Measurements from ENCODE around the gene NSF. TPM values are rescaled to one million over a fixed set of nuclear protein-coding genes. Genes with fewer than 3 reads are reported as not detected.
A peak's percentile ranks its signal among the peaks of the same experiment; 100 is the strongest.
"Not testable (repeated sequence)": the region's sequence is repeated elsewhere in the genome, so short reads cannot be mapped to it uniquely, and the experiment has no call there.

Gene NSF
- total RNA-seq, 1 donor from 2014 or later: 13.0 TPM

DNA sequence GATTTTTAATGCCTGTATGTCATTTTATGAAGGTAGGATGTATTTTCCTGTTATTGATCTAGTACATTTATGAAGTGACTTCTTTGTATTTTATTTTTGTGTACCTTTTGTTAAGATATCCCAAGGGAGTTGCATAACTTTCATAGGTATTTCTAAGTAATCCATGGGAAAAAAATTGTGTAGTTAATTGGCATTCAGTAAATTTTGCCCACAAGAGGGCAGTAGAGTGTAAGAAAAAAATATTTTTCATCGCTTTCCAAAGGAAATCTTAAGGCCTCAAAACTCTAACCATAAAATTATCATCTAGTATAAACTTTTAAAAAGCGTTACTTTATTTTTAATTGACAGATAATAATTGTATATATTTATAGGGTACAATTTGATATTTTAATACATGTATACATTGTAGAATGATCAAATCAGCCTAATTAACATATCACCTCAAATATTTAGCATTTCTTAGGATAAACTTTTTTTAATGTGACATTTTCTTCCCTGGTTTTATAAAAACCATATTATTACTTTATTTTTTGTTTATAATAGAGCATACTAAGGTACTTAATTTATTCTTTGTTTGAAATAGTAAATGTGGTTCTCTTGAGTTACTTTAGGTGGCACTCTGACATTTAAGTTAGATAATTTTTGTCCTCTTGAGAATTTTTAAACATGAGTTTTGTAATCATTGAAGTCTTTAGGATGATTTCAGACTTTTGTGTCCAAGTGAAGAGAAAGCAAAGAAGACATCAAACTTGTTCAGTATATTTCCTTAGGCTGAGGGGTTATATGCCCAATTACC lies 51.6 kb downstream of the NSF start:
- H3K4me1 ChIP-seq; H3K27me3 ChIP-seq; H3K27ac ChIP-seq; H3K9me3 ChIP-seq; H3K36me3 ChIP-seq; DNase-seq (ENCODE audit: low spot score in 2 of 2); H3K4me3 ChIP-seq; intact Hi-C loops (cut with DNase I): not testable (repeated sequence)
- TF ChIP-seq, protein P1, sequence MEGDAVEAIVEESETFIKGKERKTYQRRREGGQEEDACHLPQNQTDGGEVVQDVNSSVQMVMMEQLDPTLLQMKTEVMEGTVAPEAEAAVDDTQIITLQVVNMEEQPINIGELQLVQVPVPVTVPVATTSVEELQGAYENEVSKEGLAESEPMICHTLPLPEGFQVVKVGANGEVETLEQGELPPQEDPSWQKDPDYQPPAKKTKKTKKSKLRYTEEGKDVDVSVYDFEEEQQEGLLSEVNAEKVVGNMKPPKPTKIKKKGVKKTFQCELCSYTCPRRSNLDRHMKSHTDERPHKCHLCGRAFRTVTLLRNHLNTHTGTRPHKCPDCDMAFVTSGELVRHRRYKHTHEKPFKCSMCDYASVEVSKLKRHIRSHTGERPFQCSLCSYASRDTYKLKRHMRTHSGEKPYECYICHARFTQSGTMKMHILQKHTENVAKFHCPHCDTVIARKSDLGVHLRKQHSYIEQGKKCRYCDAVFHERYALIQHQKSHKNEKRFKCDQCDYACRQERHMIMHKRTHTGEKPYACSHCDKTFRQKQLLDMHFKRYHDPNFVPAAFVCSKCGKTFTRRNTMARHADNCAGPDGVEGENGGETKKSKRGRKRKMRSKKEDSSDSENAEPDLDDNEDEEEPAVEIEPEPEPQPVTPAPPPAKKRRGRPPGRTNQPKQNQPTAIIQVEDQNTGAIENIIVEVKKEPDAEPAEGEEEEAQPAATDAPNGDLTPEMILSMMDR (IDR thresholded peaks at IDR 0.05): peak in 1 of 3 experiments; percentile 16

- intact Hi-C loops (cut with DNase I); H3K4me1 ChIP-seq; H3K4me3 ChIP-seq; H3K9me3 ChIP-seq; H3K36me3 ChIP-seq; DNase-seq (ENCODE audit: low spot score in 2 of 2); H3K27me3 ChIP-seq; H3K27ac ChIP-seq: not testable (repeated sequence)
Observed at GRCh38 chr17:46647251-46647650, 56.8 kb downstream of the NSF start.

DNA sequence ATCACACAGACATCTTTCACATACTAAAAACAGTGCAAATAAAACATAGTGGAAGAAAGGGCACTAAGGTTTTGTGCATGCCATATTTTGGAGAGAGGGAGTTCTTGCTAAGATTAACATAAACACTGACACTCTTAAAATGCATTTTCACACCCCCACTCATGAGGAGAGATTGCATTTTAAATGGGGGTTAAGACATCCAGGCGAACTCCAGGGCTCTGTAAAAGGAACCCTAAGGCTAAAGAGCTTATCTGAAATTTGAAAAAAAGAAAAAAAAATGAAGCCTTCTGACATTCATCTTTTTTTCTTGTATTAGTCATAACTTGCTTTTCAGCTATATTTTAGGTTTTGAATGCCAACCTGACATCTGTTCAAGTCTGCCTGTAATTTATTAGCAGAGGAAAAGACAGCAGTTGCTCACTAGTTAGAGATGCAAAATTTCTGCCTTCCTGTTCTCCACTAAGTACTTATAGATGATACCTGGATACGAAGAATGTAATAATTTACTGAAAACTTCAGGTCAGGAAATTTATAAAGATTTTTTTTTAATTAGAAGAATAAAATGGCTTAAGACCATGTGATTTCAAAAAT lies 57.3 kb downstream of the NSF start:
- H3K4me1 ChIP-seq; H3K9me3 ChIP-seq; DNase-seq (ENCODE audit: low spot score in 2 of 2); H3K4me3 ChIP-seq; H3K27ac ChIP-seq; H3K27me3 ChIP-seq; intact Hi-C loops (cut with DNase I); H3K36me3 ChIP-seq: not testable (repeated sequence)

DNA sequence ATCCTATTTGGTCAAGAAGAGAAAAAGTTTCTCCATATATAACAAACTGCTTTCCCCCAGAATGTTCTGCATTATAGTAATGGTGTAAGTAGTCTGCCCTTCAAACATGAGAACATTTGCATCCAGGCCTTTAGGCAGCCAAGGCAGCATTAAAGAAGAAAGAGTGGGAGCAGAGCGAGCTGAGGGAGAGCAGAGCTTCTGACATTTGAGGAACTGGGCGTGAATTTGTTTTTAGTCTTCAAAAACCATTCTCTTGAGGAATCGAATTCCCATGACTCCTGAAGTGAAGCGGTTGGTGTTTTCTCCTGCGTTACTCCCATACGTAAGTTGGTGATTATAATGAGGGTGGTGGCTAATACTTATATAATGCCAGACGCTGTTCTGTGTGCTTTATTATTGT lies 58.8 kb downstream of the NSF start:
- H3K9me3 ChIP-seq; H3K4me3 ChIP-seq; H3K27ac ChIP-seq; H3K27me3 ChIP-seq; H3K4me1 ChIP-seq; H3K36me3 ChIP-seq; intact Hi-C loops (cut with DNase I); DNase-seq (ENCODE audit: low spot score in 2 of 2): not testable (repeated sequence)

DNA sequence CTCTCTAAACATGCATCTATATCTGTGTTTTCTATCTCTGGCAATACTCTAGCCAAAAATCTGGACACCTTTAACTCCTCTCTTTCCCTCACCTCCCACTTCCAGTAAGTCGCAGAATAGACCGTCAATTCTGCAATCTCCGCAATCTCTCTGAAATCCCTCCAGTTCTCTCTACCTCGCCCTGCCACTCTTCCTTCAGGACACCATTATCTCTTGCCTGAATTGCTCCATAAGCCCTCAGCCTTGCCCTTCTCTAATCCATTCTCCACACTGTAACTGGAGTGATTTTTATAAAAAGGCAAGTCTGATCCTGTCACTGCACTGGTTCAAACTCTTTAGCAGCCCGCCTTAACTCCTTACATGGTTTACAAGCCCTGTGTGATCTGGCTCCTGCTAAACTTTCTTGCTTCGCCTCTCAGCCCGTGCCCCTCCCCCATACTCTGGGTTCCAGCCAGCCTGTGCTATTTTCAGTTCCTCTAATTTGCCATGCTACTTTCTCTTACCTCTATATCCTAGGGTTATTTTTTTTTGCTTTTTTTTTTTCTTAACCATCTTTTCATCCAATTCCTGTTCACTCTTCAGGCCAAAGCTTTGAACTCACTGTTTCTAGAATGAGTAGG lies 61.7 kb downstream of the NSF start:
- H3K27me3 ChIP-seq; H3K36me3 ChIP-seq; DNase-seq (ENCODE audit: low spot score in 2 of 2); H3K27ac ChIP-seq; H3K9me3 ChIP-seq; H3K4me3 ChIP-seq; H3K4me1 ChIP-seq; intact Hi-C loops (cut with DNase I): not testable (repeated sequence)

DNA sequence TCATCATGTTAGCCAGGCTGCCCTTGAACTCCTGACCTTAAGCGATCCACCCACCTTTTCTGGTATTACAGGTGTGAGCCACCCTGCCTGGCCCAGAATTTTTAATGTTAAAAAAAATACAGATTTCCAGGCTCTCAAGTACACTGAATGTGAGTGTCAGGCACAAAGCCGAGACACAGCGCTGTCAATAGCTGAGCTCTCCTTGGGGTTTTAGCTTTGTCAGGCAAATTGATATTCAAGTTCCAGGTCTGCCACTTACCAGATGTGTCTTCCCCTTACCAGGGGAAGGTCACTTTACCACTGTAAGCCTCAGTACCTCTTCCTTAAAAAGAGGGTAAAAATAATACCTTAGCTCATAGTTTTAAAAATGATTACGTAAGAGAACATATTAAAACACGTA lies 67.8 kb downstream of the NSF start:
- H3K4me1 ChIP-seq; H3K4me3 ChIP-seq; intact Hi-C loops (cut with DNase I): not testable (repeated sequence)

DNA sequence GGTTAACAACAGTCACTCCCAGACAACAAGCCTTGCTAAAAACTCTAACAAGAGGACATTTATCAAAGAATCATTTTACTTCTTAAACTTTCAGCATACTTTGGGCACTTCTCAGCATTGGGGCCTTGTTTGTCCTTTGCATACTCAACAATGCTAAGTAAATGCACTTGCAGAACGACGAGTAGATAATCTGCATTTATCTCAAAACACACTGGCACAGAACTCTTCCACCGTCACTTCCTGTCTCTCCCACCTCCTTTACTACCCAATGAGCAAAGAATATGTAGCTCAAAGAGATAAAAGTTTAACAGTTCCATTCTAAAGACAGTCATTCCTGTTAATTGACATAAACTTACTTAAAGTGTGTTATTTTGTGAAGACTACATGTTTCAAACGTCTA lies 69.2 kb downstream of the NSF start:
- H3K36me3 ChIP-seq; H3K27ac ChIP-seq; H3K27me3 ChIP-seq; H3K9me3 ChIP-seq; DNase-seq (ENCODE audit: low spot score in 2 of 2); H3K4me3 ChIP-seq; H3K4me1 ChIP-seq; intact Hi-C loops (cut with DNase I): not testable (repeated sequence)

More for the DNA sequence above, 67.8 kb downstream of the NSF start:
- DNase-seq (ENCODE audit: low spot score in 2 of 2); H3K36me3 ChIP-seq; H3K9me3 ChIP-seq; H3K27me3 ChIP-seq; H3K27ac ChIP-seq: not testable (repeated sequence)

GRCh38 chr17:46663123-46663522 lies 72.7 kb downstream of the NSF start:
- H3K27me3 ChIP-seq; H3K36me3 ChIP-seq; H3K4me3 ChIP-seq; H3K9me3 ChIP-seq; intact Hi-C loops (cut with DNase I); DNase-seq (ENCODE audit: low spot score in 2 of 2); H3K4me1 ChIP-seq; H3K27ac ChIP-seq: not testable (repeated sequence)

- H3K9me3 ChIP-seq; H3K27ac ChIP-seq; H3K27me3 ChIP-seq; intact Hi-C loops (cut with DNase I); H3K4me3 ChIP-seq; DNase-seq (ENCODE audit: low spot score in 2 of 2); H3K36me3 ChIP-seq; H3K4me1 ChIP-seq: not testable (repeated sequence)
Observed at GRCh38 chr17:46663552-46663951, 73.1 kb downstream of the NSF start.

GRCh38 chr17:46665969-46666368 lies 75.5 kb downstream of the NSF start:
- H3K36me3 ChIP-seq; H3K4me3 ChIP-seq; H3K4me1 ChIP-seq; intact Hi-C loops (cut with DNase I); H3K27ac ChIP-seq; H3K9me3 ChIP-seq; H3K27me3 ChIP-seq: not testable (repeated sequence)
- DNase-seq (ENCODE audit: low spot score in 2 of 2): peak in 1 of 2 donors; percentile 31

DNA sequence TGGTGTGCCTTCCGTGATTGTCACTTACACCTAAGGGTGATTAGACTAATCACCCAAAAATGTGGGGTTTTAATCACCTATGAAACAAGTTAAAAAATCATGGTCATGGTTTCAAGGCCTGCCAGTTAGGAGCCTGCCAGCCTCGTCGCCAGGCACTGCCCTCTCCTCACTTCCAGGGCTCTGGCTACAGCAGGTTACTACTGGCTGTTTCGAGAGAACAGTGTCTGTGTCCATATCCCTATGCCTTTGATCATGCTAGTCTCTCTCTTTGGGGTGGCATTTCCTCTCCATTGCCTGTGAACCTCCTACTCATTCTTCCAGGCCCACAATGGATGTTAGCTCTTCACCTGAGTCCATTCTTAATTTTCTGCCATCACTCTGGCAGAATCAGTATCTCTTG lies 80.3 kb downstream of the NSF start:
- intact Hi-C loops (cut with DNase I); H3K27ac ChIP-seq; H3K36me3 ChIP-seq; H3K4me3 ChIP-seq; DNase-seq (ENCODE audit: low spot score in 2 of 2); H3K4me1 ChIP-seq; H3K9me3 ChIP-seq; H3K27me3 ChIP-seq: not testable (repeated sequence)

- H3K36me3 ChIP-seq; H3K4me1 ChIP-seq; intact Hi-C loops (cut with DNase I); H3K27ac ChIP-seq; H3K9me3 ChIP-seq; DNase-seq (ENCODE audit: low spot score in 2 of 2); H3K4me3 ChIP-seq; H3K27me3 ChIP-seq: not testable (repeated sequence)
Observed at GRCh38 chr17:46672777-46673176, 82.3 kb downstream of the NSF start.

GRCh38 chr17:46677819-46678218 lies 87.3 kb downstream of the NSF start:
- H3K9me3 ChIP-seq; H3K36me3 ChIP-seq; H3K27me3 ChIP-seq; H3K27ac ChIP-seq; H3K4me3 ChIP-seq; intact Hi-C loops (cut with DNase I); DNase-seq (ENCODE audit: low spot score in 2 of 2); H3K4me1 ChIP-seq: not testable (repeated sequence)

Measured in ascending aorta (tissue), 2 donors.